Endothelial cell (in vitro differentiated cells): ENCODE measurements around the gene SLC4A2. TPM values are rescaled to one million over a fixed set of nuclear protein-coding genes. Genes with fewer than 3 reads are reported as not detected.

Experiments used
- DNase-seq: peaks from one replicate; pipeline ENCODE4 v3.0.0; 2021; ENCODE audit warnings: low spot score
- H3K27ac Mint-ChIP-seq: one replicate; pipeline ENCODE4 v1.8.0; 2021; ENCODE audit warnings: mixed read lengths, inconsistent platforms; ENCODE audit not compliant: unreplicated experiment
- H3K27me3 Mint-ChIP-seq: one replicate; pipeline ENCODE4 v1.8.0; 2021; ENCODE audit warnings: mild to moderate bottlenecking, moderate library complexity, mixed read lengths, inconsistent platforms; ENCODE audit not compliant: unreplicated experiment
- H3K36me3 Mint-ChIP-seq: one replicate; pipeline ENCODE4 v1.8.0; 2021; ENCODE audit warnings: mild to moderate bottlenecking, low read depth, mixed read lengths, inconsistent platforms; ENCODE audit not compliant: unreplicated experiment
- H3K4me1 Mint-ChIP-seq: one replicate; pipeline ENCODE4 v1.8.0; 2021; ENCODE audit warnings: mild to moderate bottlenecking, mixed read lengths, inconsistent platforms; ENCODE audit not compliant: unreplicated experiment
- H3K4me3 Mint-ChIP-seq: one replicate; pipeline ENCODE4 v1.8.0; 2021; ENCODE audit warnings: mild to moderate bottlenecking, mixed read lengths, inconsistent platforms; ENCODE audit not compliant: unreplicated experiment
- H3K9me3 Mint-ChIP-seq: one replicate; pipeline ENCODE4 v1.8.0; 2021; ENCODE audit warnings: mixed read lengths, inconsistent platforms; ENCODE audit not compliant: unreplicated experiment
- CTCF ChIP-seq: fragments of 200-600 bp; sonication (generic); IDR thresholded peaks from one replicate; pipeline ENCODE4 v1.5.0; 2021; ENCODE audit warnings: antibody characterized with exemption; ENCODE audit not compliant: unreplicated experiment
- total RNA-seq: library from RNA; stranded (reverse); fragmentation: NEBNext Ultra II Directional; extraction: Animal tissue kit (Norgen Biotek cat#: 25700); gene quantifications from one replicate; pipeline ENCODE4 v1.2.1, GENCODE V29; 2021; ENCODE audit not compliant: unreplicated experiment

SLC4A2 gene
- total RNA-seq, 1 donor from 2014 or later, result 115 TPM

- H3K36me3 Mint-ChIP-seq, result no peaks in the 10 kb centered on the region
- no peak for DNase-seq
- TF ChIP-seq CTCF, result no peak
Observed at GRCh38 chr7:151046603-151047573, 12.5 kb upstream of the SLC4A2 start.

GRCh38 chr7:151047976-151048815 is 11.2 kb upstream of the SLC4A2 start, which contains the start of gene ASIC3:
Gene ASIC3, plus strand, starts transcription at chr7:151048531. Its CDS starts 355 bp downstream, at chr7:151048886.
- Mint-ChIP-seq H3K36me3 (peaks cover 6% of the 10 kb centered on the region), H3K27ac (no peak within 1 kb of the TSS), H3K4me1 (peaks cover 14% of the 10 kb centered on the region), H3K27me3 (peaks cover 25% of the 10 kb centered on the region), H3K4me3 (no peak within 1 kb of the TSS), H3K9me3 (no peaks in the 10 kb centered on the region)
- TF ChIP-seq CTCF, result no peak
- DNase-seq, result no peak

More at GRCh38 chr7:151046603-151047573, 12.5 kb upstream of the SLC4A2 start:
- peaks cover 20% of the 10 kb centered on the region for H3K27me3 Mint-ChIP-seq
- H3K27ac Mint-ChIP-seq, result no peak overlapping the region
- H3K9me3 Mint-ChIP-seq, result no peaks in the 10 kb centered on the region
- no peak overlapping the region for H3K4me3 Mint-ChIP-seq
- H3K4me1 Mint-ChIP-seq, result peaks cover 7% of the 10 kb centered on the region

- H3K27me3 Mint-ChIP-seq, result peaks cover 26% of the 10 kb centered on the region
- no peak for TF ChIP-seq CTCF
- peaks cover 6% of the 10 kb centered on the region for H3K36me3 Mint-ChIP-seq
- H3K27ac Mint-ChIP-seq, result no peak overlapping the region
- H3K9me3 Mint-ChIP-seq, result no peaks in the 10 kb centered on the region
- peaks cover 16% of the 10 kb centered on the region for H3K4me1 Mint-ChIP-seq
- H3K4me3 Mint-ChIP-seq, result no peak overlapping the region
- no peak for DNase-seq
Observed at GRCh38 chr7:151048911-151049463, 10.4 kb upstream of the SLC4A2 start.

- peaks cover 18% of the 10 kb centered on the region for H3K4me1 Mint-ChIP-seq
- no peaks in the 10 kb centered on the region for H3K9me3 Mint-ChIP-seq
- H3K27ac Mint-ChIP-seq, result no peak overlapping the region
- peak; percentile 88 for DNase-seq
- no peak for TF ChIP-seq CTCF
- H3K4me3 Mint-ChIP-seq, result no peak overlapping the region
- H3K27me3 Mint-ChIP-seq, result peaks cover 30% of the 10 kb centered on the region
- H3K36me3 Mint-ChIP-seq, result peaks cover 11% of the 10 kb centered on the region
Observed at GRCh38 chr7:151051108-151051507, 8.3 kb upstream of the SLC4A2 start.
